Measurements from ENCODE around the gene ABHD11.

GRCh38 chr7:73722785-73723184 lies 15.8 kb downstream of the ABHD11 start:
- TF ChIP-seq CTCF (conservative IDR thresholded peaks at IDR 0.05 in 1 of 2, IDR thresholded peaks at IDR 0.05 in 1 of 2; ENCODE audit: low read depth in 1 of 2, low read length in 2 of 2) (no peak), EZH2 (IDR thresholded peaks at IDR 0.05; ENCODE audit: low read length, missing control alignments) (no peak)
